HG03095 (cell line): ENCODE measurements around the gene SGCE.
"Not testable (repeated sequence)": the region's sequence is repeated elsewhere in the genome, so short reads cannot be mapped to it uniquely, and the experiment has no call there.

Source experiments
- ATAC-seq: cut with Tn5 transposase; IDR thresholded peaks from one replicate; pipeline ENCODE4 v1.9.1; 2021; ENCODE audit warnings: moderate library complexity; ENCODE audit not compliant: unreplicated experiment

Gene SGCE, protein sequence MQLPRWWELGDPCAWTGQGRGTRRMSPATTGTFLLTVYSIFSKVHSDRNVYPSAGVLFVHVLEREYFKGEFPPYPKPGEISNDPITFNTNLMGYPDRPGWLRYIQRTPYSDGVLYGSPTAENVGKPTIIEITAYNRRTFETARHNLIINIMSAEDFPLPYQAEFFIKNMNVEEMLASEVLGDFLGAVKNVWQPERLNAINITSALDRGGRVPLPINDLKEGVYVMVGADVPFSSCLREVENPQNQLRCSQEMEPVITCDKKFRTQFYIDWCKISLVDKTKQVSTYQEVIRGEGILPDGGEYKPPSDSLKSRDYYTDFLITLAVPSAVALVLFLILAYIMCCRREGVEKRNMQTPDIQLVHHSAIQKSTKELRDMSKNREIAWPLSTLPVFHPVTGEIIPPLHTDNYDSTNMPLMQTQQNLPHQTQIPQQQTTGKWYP

DNA sequence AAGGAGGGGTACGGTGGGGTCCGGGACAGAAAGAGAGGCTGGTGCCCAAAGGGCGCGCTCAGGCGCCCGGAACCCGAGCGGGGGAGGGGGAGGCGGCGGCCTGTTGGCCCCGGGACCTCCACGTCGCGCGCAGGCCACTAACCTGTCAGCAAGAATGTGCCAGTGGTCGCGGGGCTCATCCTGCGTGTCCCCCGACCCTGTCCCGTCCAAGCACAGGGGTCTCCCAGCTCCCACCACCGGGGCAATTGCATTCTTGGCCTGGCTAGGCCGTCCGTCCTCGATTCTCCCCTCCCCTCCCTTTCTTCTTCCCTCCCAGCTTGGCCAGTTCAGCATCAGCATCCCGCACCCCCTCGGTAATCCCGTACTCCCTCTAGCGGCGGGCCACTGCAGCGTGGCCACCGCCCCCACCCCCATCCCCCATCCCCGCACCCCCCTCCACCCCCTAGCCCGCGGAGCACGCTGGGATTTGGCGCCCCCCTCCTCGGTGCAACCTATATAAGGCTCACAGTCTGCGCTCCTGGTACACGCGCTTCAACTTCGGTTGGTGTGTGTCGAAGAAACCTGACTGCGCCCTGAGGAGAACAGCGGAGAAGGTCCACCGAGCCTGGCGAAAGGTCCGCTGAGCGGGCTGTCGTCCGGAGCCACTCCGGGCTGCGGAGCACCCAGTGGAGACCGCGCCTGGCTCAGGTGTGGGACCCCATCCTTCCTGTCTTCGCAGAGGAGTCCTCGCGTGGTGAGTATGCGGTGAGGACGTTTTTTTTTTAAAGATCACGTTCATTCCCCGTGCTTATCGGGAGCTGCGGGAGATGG lies at the start of gene SGCE:
SGCE (minus strand) TSS at position 286 of the 810 bp plus-strand sequence; CDS start at position 251, 35 bp downstream.
- ATAC-seq, result no peak

DNA sequence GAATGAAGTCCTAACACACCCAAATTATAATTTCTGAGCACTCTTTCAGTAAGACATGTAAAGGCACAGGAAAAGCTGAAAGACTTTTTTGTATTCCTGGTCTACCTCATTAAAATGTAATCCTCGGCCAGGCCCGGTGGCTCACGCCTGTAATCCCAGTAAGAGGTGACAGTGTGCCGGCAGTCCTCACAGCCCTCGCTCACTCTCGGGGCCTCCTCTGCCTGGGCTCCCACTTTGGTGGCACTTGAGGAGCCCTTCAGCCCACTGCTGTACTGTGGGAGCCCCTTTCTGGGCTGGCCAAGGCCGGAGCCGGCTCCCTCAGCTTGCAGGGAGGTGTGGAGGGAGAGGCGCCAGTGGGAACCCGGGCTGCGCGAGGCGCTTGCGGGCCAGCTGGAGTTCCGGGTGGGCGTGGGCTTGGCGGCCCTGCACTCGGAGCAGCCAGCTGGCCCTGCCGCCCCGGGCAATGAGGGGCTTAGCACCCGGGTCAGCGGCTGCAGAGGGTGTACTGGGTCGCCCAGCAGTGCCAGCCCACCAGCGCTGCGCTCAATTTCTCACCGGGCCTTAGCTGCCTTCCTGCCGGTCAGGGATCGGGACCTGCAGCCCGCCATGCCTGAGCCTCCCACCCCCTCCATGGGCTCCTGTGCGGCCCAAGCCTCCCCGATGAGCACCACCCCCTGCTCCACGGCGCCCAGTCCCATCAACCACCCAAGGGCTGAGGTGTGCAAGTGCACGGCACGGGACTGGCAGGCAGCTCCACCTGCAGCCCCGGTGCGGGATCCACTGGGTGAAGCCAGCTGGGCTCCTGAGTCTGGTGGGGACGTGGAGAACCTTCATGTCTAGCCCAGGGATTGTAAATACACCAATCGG lies 49.5 kb upstream of the SGCE start:
- ATAC-seq, result not testable (repeated sequence)

DNA sequence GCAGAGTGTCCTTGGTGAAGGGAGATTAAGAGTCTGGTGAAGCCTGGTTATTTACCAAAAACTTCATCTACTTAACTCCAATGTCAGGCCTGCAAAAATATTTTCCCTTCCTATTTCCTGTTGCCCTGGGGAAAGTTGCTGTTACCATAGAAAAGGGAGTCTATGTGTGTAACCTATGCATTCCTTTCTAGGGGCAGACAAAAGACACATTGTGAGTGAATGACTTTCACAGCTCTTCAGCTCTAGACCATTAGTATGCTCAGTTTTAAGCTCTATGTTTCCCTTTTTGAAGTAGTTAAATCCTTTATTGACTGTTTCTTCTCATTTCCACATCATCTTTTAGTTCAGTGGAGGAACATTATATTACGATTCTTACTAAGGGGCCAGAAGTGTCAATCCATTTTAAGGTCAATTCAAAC lies 45.6 kb upstream of the SGCE start:
- ATAC-seq, result no peak

DNA sequence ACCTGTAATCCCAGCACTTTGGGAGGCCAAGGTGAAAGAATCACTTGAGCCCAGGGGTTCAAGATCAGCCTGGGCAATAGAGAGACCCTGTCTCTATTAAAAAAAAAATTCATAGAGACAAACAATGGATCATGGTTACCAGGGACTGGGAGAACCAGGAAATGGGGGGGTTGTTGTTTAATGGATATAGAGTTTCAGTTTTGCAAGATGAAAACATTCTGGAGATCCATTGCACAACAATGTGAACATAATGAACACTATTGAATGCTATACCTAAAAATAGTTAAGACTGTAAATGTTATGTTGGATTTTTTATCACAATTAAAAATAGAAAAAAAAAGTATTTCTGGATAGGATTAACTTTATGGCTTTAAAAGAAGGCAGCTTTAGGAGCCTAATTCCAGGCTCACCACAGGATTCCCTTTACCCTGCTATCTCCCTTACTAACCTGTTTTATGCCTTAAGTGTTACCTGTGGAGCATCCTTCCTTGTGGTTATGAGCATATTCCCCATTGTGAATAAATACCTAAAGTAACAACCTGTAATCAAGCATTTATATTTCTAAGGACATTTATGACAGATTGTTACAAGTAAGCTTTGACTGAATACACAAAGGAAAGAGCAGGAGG lies 45.1 kb upstream of the SGCE start:
- ATAC-seq, result no peak

DNA sequence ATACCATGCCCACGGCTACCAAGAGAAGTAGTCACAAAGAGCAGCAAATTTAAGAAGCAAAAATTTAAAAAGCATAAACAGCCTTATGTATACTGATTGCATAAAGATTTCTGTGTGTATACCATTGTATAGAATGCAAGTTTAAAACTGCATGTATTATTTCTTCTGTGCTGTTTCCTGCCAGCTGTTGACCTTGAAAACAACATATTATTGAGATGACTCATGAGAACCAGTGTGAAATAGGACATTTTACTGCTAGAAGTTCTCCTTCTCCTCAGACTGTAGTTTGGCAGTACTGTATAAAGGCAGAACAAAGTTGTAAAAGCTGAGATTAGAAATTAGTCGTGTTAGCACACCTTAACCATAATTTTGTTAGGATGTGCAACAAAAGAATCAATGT lies 42.3 kb upstream of the SGCE start:
- no peak for ATAC-seq

DNA sequence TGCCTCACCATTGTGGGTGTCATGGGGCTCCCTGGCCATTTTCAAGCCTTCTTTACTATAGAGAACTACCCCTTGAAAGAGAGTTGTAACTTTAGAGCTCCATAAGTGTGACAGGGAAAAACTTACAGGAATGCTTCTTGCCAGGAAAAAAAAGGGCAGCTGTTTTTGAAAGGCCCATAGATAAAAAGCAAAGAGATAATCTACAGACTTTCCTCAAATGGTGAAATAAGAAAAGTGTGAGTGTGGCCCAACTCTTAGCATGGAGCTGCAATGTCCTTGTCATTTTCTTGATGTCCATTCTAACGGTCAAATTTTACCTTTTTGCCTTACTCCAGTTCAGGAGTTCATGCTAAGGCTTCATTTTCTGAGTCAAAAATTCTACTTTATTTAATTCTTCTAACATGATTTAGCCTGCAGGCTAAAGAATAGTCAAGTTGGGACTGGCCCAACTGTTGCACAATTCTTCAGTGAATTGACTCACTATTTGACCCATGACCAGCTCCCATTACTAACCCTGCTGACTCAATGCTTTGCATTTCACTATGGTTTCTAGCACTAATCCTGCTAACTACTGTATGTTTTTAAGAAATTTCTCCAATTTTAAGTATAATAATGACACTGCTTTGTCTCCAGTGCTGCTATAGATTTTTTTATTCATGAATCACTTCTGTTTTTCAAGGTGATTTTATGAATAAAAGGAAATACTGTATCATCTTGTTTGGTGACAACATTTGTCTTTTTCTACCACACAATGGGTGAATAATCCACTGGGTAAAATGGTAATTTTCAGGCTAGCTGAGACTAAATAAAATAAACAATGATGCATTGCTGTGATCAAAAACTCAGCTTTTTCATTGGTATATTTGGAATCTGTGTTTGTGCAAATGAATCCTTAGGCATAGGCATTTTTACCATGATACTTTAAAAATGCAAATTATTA lies 41.4 kb upstream of the SGCE start:
- ATAC-seq, result no peak

DNA sequence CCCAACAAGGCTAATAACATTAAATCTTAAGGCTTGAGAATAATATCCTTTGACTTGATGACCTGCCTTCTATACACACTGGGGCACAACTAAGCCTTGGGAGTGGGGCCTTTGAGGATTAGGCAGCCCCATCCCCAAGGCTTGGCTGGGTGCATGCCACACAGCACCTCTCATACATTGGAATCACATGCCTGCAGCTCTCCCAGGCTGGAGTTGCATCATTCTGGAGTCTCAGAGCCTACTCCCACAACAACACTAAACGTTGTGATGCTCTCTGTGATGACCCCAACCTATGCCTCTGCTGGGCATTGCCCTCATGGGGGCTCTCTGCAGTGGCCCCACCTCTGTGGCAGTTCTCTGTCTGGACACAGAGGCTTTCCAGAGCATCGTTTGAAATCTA lies 31.9 kb upstream of the SGCE start:
- no peak for ATAC-seq

DNA sequence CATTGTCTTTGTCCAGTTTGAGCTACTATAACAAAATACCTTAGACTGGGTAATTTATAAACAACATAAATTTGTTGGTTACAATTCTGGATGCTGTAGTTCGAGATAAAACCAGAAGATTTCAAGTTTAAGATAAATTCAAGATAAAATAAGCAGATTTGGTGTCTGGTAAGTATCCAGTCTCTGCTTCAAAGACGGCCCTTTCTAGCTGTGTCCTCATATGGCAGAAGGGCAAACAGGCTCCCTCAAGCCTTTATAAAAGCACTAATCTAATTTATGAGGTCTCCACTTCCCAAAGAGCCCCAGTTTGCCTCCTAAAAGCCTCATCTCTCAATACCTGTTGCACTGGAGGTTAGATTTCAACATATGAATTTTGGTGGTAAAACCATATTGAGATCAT lies 31.1 kb upstream of the SGCE start:
- ATAC-seq, result no peak

DNA sequence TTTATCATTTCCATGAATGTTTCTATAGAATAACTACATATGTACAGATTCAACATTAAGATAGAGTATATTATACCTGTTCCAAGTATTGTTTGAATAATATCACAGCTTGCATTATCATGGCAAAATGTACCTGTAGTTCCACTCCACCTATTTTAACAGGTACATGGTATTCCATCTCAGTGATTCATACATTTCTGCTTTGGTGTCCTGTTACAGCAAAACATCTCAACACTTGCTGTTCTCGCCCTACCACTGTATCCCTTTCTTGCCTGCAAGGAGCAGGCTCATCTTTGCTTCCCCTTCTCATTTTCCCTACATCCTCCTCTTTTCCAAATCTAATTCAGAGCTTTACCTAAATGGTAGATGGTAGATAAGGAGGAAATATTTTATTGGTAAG lies 27.1 kb upstream of the SGCE start:
- ATAC-seq, result no peak

DNA sequence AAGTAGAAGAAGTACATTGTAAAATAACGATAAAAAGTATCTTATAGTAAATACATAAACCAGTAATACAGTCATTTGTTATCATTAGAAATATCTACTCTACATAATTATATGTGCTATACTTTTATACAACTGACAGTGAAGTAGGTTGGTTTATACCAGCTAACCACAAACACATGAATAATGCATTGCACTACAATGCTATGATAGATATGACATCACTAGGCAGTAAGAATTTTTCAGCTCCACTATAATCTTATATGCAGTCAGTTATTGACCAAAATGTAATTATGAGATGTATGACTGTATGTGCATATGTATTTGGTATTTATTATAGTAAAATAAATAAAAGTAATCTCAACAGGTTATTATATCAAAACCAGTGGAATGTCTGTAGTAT lies 23.4 kb upstream of the SGCE start:
- ATAC-seq, result no peak

DNA sequence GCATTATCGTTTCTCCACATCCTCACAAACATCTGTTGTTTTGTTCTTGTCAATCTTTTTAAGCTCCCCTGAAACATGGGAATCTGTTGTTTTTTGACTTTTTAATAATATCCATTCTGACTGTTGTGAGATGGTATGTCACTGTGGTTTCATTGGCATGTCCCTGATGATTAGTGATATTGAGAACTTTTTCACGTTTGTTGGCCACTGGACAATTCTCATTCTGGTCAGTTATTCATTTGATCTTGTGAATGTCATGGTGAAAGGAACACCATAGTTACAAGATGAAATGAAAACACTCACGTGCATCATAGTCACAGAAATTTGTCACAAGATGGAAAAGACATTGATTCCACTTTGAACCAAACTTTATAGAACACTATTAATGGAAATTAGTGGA lies 20.5 kb upstream of the SGCE start:
- ATAC-seq, result no peak

DNA sequence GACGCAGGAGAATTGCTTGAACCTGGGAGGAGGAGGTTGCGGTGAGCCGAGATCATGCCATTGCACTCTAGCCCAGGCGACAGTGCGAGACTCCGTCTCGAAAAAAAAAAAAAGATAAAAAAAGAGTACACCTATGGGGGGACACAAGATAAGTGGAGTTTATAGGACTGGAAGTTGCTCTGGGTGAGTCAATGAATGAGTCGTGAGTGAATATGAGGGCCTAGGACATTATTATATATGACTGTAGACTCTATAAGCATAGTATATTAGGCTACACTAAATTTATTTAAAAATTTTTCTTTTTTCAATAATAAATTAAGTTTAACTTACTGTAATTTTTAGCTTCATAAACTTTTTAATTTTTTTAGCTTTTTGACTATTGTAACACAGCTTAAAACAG lies 19.4 kb upstream of the SGCE start:
- no peak for ATAC-seq

DNA sequence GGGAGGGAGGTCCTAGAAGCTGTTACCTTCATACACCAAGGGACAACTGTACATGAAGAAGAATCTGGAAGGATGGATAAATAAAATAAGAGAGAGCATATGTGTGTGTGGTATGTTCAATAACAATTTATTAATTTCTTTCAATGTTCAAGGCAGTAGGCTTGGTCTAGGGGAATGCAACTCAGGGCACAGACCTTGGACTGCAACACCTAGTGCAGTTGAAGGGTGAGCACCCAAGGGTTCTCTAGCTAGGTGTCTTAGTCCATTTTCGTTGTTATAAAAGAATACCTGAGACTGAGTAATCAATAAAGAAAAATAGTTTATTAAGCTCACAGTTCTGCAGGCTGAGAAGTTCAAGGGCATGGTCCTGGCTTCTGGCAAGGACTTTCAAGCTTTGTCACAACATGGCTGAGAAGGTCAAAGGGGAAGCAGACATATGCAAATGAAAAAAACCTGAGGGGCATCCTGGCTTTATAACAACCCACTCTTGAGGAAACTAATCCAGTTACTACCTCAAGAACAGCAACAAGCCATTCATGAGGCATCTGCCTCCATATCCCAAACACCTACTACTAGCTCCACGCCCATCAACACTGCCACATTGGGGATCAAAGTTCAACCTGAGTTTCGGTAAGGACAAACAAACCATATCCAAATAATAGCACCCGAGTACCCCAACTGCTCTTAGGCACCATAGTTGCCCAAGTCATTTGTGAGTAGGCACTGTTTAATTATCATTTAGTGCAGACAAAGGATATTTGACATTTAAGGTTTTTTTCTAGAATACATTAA lies 15.7 kb upstream of the SGCE start:
- ATAC-seq, result no peak

DNA sequence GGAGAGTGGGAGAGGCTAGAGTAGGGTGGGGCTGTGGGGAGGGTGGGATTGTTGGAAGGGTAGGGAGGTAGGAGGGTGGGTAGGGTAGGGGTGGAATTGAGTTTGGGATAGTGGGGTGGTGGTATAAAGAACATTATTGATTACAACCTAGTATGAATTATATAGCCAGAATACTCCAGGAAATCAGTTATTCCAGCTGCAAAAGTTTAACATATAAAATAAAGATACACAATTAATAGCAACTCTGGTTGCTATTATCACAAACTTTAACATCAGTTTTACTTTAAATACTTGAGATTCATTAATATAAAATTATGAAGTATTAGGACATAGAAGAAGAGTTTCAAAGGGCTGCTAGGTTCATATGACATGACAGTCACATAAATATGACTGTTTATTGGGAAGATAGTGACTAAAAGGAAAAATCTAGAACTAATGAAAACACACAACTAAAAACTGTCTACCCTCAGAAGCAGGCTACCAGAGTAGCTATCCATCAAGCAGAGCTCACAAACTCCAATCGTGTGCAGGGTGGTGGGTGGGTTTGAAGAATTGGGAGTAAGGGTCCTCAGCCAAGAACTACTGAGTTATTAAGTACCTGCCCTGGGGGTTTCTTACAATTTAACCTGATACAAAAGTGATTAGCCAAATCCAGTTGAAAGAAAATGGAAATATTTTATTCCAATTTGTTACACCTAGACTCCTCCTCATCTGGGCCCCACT lies 14.0 kb upstream of the SGCE start:
- no peak for ATAC-seq

DNA sequence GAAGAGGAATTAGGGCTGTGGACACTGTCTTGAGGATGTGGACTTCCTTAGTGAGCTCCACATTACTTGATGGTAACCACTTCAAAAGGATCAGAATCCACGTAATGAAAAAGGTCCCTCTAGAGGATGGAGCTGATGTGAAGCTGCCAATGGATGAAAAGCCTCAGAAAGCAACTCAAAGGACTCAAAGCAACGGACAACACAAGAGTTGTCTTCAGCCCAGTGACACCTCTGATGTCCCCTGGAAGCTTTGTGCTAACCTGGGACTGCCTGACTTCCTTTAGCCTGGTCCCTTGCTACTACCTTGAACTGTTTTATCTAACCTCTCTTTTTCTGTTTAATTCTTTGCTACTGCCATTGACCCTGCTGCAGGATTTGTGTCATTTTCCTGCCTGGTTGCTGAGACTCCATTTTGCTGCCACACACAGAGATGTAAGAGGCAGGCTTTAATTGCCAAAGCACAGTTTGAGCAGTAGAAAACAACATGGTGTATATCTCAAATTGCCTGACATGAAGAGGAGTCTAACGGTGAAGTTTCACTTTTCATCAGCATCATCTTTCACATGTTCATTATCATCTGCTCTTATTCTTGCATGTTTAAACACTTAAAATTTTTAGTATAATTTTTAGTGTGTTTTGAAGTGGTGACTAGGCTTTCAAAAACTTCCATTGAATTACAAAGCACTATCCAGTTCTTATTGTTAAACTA lies 11.1 kb upstream of the SGCE start:
- ATAC-seq, result no peak

DNA sequence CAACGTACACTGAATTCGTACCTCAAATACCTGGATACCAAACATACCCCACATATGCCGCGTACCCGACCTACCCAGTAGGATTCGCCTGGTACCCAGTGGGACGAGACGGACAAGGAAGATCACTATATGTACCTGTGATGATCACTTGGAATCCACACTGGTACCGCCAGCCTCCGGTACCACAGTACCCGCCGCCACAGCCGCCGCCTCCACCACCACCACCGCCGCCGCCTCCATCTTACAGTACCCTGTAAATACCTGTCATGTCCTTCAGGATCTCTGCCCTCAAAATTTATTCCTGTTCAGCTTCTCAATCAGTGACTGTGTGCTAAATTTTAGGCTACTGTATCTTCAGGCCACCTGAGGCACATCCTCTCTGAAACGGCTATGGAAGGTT lies 9.5 kb upstream of the SGCE start:
- no peak for ATAC-seq

DNA sequence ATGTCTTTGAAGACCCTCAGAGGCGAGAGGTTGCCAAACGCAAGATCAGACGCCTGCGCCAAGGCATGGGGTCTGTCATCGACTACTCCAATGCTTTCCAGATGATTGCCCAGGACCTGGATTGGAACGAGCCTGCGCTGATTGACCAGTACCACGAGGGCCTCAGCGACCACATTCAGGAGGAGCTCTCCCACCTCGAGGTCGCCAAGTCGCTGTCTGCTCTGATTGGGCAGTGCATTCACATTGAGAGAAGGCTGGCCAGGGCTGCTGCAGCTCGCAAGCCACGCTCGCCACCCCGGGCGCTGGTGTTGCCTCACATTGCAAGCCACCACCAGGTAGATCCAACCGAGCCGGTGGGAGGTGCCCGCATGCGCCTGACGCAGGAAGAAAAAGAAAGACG lies 8.1 kb upstream of the SGCE start:
- no peak for ATAC-seq

DNA sequence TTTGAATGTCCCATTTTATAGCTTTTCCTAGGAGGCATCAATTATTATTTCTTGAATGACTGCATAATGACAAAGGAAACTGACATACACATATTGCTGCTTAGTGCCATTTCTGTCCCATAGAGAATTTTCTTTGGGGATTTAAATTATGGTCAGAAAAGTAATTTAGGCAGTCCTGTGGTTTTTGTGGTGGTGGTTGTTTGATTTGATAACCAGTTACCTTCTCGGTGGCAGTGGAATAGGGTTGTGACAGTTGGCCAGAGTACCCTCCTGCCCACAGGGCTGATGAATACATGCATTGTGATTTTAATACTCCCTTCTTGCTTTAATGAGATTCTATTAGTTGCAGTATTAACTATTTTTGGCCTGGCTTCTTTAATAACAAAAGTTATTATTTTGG lies 6.6 kb upstream of the SGCE start:
- ATAC-seq, result no peak
